H54 (cell line): ENCODE results near the gene TTC5.
"Not testable (repeated sequence)": the region's sequence is repeated elsewhere in the genome, so short reads cannot be mapped to it uniquely, and the experiment has no call there.

ENCODE experiments used
- DNase-seq: peaks from one replicate; pipeline ENCODE4 v3.0.0; 2011; ENCODE audit warnings: low spot score, mixed read lengths; ENCODE audit not compliant: insufficient read length
- FAIRE-seq: peaks from 3 replicates; lab custom pipeline; 2011; peaks lifted over from hg19 to GRCh38; lab: Jason Lieb, UNC
- POLR2A ChIP-seq: IDR thresholded peaks from 2 replicates; pipeline ENCODE4 v1.6.1; 2011; ENCODE audit warnings: low read depth, mild to moderate bottlenecking, low read length

TTC5 gene

GRCh38 chr14:20331053-20331613 is 25.4 kb upstream of the TTC5 start:
- DNase-seq = no peak
- no peak for TF ChIP-seq POLR2A
- FAIRE-seq = no peak

- DNase-seq (no peak), FAIRE-seq (no peak)
- no peak for TF ChIP-seq POLR2A
These were observed 23.6 kb upstream of the TTC5 start for GRCh38 chr14:20329355-20329754.

GRCh38 chr14:20328705-20329104 is 23.0 kb upstream of the TTC5 start:
- no peak for DNase-seq
- FAIRE-seq = no peak
- TF ChIP-seq POLR2A = no peak

- no peak for TF ChIP-seq POLR2A
- FAIRE-seq (no peak), DNase-seq (no peak)
These were observed 21.5 kb upstream of the TTC5 start for GRCh38 chr14:20327005-20327869.

- no peak for FAIRE-seq
- DNase-seq = no peak
- no peak for TF ChIP-seq POLR2A
These were observed 12.0 kb upstream of the TTC5 start for GRCh38 chr14:20317720-20318119.

GRCh38 chr14:20314026-20314425 is 8.3 kb upstream of the TTC5 start:
- TF ChIP-seq POLR2A = no peak
- no peak for FAIRE-seq
- DNase-seq = no peak

GRCh38 chr14:20306079-20306423 is 300 bp upstream of the TTC5 start:
- TF ChIP-seq POLR2A = no peak
- FAIRE-seq (no peak), DNase-seq (no peak)

- TF ChIP-seq POLR2A = no peak
- FAIRE-seq = no peak
- no peak for DNase-seq
These were observed 3.6 kb downstream of the TTC5 start for GRCh38 chr14:20302042-20302755.

- no peak for TF ChIP-seq POLR2A
- DNase-seq (no peak), FAIRE-seq (no peak)
These were observed 10.7 kb downstream of the TTC5 start for GRCh38 chr14:20295067-20295466.

- DNase-seq (no peak), FAIRE-seq (no peak)
- no peak for TF ChIP-seq POLR2A
These were observed 11.1 kb downstream of the TTC5 start for GRCh38 chr14:20294636-20295035.

GRCh38 chr14:20281998-20282397 is 23.8 kb downstream of the TTC5 start:
- FAIRE-seq, DNase-seq: not testable (repeated sequence)

GRCh38 chr14:20280265-20280664 is 25.5 kb downstream of the TTC5 start:
- FAIRE-seq, DNase-seq: not testable (repeated sequence)

GRCh38 chr14:20278414-20278813 is 27.3 kb downstream of the TTC5 start:
- FAIRE-seq (no peak), DNase-seq (no peak)
- TF ChIP-seq POLR2A = no peak

GRCh38 chr14:20277409-20277808 is 28.3 kb downstream of the TTC5 start:
- TF ChIP-seq POLR2A = no peak
- FAIRE-seq (no peak), DNase-seq (no peak)
